ENCODE data around the gene WDFY2. TPM values are rescaled to one million over a fixed set of nuclear protein-coding genes. Genes with fewer than 3 reads are reported as not detected.

Gene WDFY2, protein sequence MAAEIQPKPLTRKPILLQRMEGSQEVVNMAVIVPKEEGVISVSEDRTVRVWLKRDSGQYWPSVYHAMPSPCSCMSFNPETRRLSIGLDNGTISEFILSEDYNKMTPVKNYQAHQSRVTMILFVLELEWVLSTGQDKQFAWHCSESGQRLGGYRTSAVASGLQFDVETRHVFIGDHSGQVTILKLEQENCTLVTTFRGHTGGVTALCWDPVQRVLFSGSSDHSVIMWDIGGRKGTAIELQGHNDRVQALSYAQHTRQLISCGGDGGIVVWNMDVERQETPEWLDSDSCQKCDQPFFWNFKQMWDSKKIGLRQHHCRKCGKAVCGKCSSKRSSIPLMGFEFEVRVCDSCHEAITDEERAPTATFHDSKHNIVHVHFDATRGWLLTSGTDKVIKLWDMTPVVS
- total RNA-seq = 4.5 TPM
- long read RNA-seq, full-length matches to known transcripts = 12 of 24 reads
- long read RNA-seq, partial matches to known transcripts = 4 of 24 reads
- long read RNA-seq, other reads (novel, unspliced or antisense) = 8 of 24 reads

DNA sequence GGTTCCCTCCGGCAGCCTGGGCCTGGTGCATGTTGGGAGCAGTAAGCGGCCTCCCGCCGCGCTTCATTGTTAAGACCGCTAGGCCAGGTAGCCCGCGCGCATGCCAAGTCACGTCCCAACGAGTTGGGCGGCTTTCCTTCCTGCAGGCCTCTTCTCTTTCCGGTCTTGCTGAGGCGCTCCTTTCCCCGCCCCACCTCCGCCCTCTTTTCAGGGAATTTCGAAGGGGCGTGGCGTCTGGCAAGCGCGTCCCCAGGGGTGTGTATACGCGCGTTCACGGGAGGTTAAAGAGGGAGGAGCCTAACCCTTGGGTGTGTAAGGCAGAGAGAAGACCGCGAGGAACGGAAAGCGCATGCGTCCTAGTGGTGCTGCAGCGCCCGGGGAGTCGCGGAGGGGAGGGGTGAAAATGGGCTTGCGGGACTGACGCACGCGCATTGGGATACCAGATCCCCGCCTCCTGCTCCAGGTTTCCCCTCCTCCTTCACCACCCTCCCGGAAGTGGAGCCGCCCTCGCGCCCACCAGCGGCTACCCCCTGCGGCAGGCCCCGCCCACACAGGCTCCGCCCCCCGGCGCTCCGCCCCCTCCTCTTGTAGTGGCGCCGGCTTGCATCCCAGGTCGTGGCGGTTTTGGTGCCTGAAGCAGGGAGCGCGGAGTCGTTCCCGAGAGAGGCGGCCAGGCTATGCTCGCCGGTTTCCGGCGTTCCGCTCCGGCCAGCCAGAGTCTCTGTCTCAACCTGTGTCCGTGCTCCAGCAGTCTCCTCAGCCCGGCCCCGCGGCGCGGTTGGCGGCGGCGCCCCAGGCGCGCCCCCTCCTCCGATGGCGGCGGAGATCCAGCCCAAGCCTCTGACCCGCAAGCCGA lies at the start of gene WDFY2:
Gene WDFY2 (plus strand): TSS at position 588 of the 856 bp plus-strand sequence. CDS start 226 bp downstream, at position 814.
- no peaks in the 10 kb centered on the region for H3K27me3 ChIP-seq (ENCODE audit: low read depth)
- TF ChIP-seq, protein P1, sequence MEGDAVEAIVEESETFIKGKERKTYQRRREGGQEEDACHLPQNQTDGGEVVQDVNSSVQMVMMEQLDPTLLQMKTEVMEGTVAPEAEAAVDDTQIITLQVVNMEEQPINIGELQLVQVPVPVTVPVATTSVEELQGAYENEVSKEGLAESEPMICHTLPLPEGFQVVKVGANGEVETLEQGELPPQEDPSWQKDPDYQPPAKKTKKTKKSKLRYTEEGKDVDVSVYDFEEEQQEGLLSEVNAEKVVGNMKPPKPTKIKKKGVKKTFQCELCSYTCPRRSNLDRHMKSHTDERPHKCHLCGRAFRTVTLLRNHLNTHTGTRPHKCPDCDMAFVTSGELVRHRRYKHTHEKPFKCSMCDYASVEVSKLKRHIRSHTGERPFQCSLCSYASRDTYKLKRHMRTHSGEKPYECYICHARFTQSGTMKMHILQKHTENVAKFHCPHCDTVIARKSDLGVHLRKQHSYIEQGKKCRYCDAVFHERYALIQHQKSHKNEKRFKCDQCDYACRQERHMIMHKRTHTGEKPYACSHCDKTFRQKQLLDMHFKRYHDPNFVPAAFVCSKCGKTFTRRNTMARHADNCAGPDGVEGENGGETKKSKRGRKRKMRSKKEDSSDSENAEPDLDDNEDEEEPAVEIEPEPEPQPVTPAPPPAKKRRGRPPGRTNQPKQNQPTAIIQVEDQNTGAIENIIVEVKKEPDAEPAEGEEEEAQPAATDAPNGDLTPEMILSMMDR (IDR thresholded peaks at IDR 0.05; ENCODE audit: borderline replicate concordance) = peak; percentile 7
- no peaks in the 10 kb centered on the region for H3K36me3 ChIP-seq
- no peaks in the 10 kb centered on the region for H3K9me3 ChIP-seq (replicated peaks)
- peak within 1 kb of the TSS; percentile 94 for H3K4me3 ChIP-seq
- DNase-seq = peak; percentile 99
- H3K27ac ChIP-seq (replicated peaks) = peak within 1 kb of the TSS; percentile 94
- H3K4me1 ChIP-seq = peaks cover 45% of the 10 kb centered on the region
- intact Hi-C loops (cut with micrococcal nuclease) = loop anchor here (5.0 kb wide), 1 partner anchor 117 kb away; no protein-coding TSS in a partner anchor

DNA sequence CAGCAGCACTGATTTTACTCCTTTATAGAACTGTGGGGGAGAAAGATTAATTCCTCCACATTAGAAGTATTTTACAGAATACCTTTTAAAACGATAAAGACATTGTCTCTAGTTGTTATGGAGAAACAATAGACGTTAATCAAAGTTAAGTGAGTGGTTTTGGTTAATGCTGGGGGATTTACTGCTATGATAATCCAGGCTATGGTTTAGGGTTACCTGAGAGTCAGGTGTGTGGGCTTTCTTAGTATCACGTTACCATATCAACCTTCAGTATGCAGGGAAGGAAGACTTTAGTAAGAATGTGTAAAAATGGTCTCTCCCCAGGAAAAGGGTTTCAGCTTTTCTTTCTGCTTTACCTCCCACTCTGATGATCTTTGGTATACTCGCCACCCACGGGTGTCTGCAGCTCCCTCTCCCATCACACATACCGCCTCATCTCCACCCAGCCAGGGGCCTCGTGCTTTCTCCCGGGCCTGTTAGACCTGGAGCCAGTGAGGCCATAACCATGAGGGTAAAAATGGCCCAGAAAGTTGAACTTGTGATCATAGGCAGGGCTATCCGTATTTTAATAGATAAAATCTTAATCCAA lies 45.6 kb upstream of the WDFY2 start:
- peak overlapping the region; percentile 58 for H3K27ac ChIP-seq (replicated peaks)
- H3K36me3 ChIP-seq = no peaks in the 10 kb centered on the region
- no peaks in the 10 kb centered on the region for H3K27me3 ChIP-seq (ENCODE audit: low read depth)
- peaks cover 31% of the 10 kb centered on the region for H3K4me1 ChIP-seq
- no peak overlapping the region for H3K4me3 ChIP-seq
- no peak for DNase-seq
- TF ChIP-seq, protein P1 (IDR thresholded peaks at IDR 0.05; ENCODE audit: borderline replicate concordance) = no peak
- H3K9me3 ChIP-seq (replicated peaks) = no peaks in the 10 kb centered on the region
- intact Hi-C loops (cut with micrococcal nuclease) = no loop called here

DNA sequence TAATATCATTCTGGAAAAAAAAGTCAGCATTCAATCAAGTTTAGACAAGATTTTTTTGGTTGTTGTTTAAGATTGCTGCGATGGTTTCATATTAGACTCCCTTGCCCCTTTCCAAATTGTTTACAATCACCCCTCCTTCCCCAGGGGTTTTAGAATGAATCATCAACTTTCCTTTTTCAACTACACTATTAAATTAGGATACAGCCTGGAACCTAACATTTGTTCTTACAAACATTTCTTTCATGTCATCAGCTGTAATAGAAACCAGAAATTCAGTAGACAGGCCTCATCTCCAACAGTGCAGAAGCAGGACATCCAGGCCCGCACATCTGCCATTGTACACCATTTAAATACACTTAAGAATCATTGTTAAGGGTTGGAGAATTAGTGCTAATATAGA lies 44.4 kb upstream of the WDFY2 start:
- Histone ChIP-seq H3K4me3 (no peak overlapping the region), H3K27ac (replicated peaks) (peak overlapping the region; percentile 58)

DNA sequence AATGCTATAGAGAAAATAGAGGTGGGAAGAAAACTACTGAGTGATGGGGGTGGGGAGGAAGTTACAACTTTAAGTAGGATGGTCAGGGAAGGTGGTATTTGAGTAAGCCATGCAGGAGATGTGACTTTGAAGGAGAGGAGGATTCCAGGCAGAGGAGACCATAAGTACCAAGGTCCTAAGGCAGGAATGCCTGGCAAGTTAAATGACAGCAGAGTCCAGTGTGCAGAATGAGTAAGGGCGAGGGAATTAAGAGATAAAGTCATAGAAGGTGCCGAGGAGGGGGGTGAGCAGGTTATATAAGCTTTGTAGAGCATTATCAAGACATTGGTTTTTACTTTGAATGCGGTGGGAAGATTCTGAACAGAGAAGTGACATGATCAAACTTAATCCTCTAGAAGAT lies 43.2 kb upstream of the WDFY2 start:
- DNase-seq = no peak
- Histone ChIP-seq H3K4me3 (no peak overlapping the region), H3K36me3 (no peaks in the 10 kb centered on the region), H3K4me1 (peaks cover 24% of the 10 kb centered on the region), H3K27me3 (ENCODE audit: low read depth) (no peaks in the 10 kb centered on the region), H3K9me3 (replicated peaks) (peaks cover 6% of the 10 kb centered on the region), H3K27ac (replicated peaks) (peak overlapping the region; percentile 58)
- intact Hi-C loops (cut with micrococcal nuclease) = no loop called here
- TF ChIP-seq, protein P1 (IDR thresholded peaks at IDR 0.05; ENCODE audit: borderline replicate concordance) = no peak

More for the DNA sequence above, 44.4 kb upstream of the WDFY2 start:
- intact Hi-C loops (cut with micrococcal nuclease) = no loop called here
- Histone ChIP-seq H3K4me1 (peaks cover 24% of the 10 kb centered on the region), H3K9me3 (replicated peaks) (no peaks in the 10 kb centered on the region), H3K36me3 (no peaks in the 10 kb centered on the region), H3K27me3 (ENCODE audit: low read depth) (no peaks in the 10 kb centered on the region)
- no peak for DNase-seq
- TF ChIP-seq, protein P1 (IDR thresholded peaks at IDR 0.05; ENCODE audit: borderline replicate concordance) = no peak

DNA sequence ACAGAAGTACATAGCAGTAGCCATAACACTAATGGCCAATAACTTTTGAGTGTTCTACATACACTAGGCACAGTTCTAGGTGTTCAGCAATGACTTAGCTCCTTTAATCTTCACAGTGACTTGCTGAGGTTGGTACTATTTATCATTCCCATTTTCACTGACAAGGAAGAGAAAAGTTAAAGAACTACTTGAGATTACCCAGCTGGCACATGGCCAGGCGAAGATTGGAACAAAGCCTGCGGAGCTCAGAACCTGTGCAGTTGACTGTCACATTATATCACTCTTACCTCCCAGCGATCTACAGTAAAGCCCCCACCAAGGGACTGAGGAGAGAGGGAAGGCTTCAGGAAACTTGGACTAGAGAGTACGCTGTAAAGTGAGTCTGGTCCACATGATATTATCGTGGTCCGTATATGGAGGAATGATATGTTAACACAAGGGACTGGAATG lies 42.4 kb upstream of the WDFY2 start:
- peak; percentile 22 for DNase-seq
- no peak overlapping the region for H3K4me3 ChIP-seq
- intact Hi-C loops (cut with micrococcal nuclease) = no loop called here
- peaks cover 24% of the 10 kb centered on the region for H3K4me1 ChIP-seq
- TF ChIP-seq, protein P1 (IDR thresholded peaks at IDR 0.05; ENCODE audit: borderline replicate concordance) = no peak
- H3K27ac ChIP-seq (replicated peaks) = peak overlapping the region; percentile 3
- no peaks in the 10 kb centered on the region for H3K27me3 ChIP-seq (ENCODE audit: low read depth)
- H3K36me3 ChIP-seq = no peaks in the 10 kb centered on the region
- H3K9me3 ChIP-seq (replicated peaks) = peaks cover 6% of the 10 kb centered on the region

Data from left ventricle myocardium inferior (tissue), 1 donor.